ENCODE data around the gene GSTT2. TPM values are rescaled to one million over a fixed set of nuclear protein-coding genes. Genes with fewer than 3 reads are reported as not detected.

Gene GSTT2
- total RNA-seq, 4 donors from 2014 or later, result 3.0 TPM; not detected in 3

- WGBS, 2 donors (ENCODE audit: low coverage in 1 of 2), result 90 to 94% methylated on average over 2 of the region's 2 CpGs
- ATAC-seq, result no peak
- TF ChIP-seq EP300 (IDR thresholded peaks at IDR 0.05) (no peak), POLR2AphosphoS5 (IDR thresholded peaks at IDR 0.05) (no peak), POLR2A (IDR thresholded peaks at IDR 0.05) (no peak), CTCF (IDR thresholded peaks at IDR 0.05) (no peak)
- Histone ChIP-seq H3K27ac (no peak overlapping the region), H3K9me3 (peaks cover 0 to 7% (median 3%) of the 10 kb centered on the region in 3 donors), H3K36me3 (peaks cover 0 to 7% of the 10 kb centered on the region in 2 donors), H3K27me3 (no peaks in the 10 kb centered on the region), H3K4me3 (no peak overlapping the region), H3K4me1 (peaks cover 0 to 13% (median 2%) of the 10 kb centered on the region in 3 donors)
These were observed 46.1 kb downstream of the GSTT2 start for GRCh38 chr22:24026056-24026455.

GRCh38 chr22:24026733-24027132, 46.8 kb downstream of the GSTT2 start:
- Histone ChIP-seq H3K4me3 (no peak overlapping the region), H3K36me3 (peaks cover 0 to 7% of the 10 kb centered on the region in 2 donors), H3K9me3 (peaks cover 0 to 7% (median 3%) of the 10 kb centered on the region in 3 donors), H3K27me3 (no peaks in the 10 kb centered on the region), H3K4me1 (peaks cover 0 to 13% (median 2%) of the 10 kb centered on the region in 3 donors), H3K27ac (no peak overlapping the region)
- no peak for ATAC-seq
- no peak for TF ChIP-seq CTCF (IDR thresholded peaks at IDR 0.05)
- TF ChIP-seq EP300 (IDR thresholded peaks at IDR 0.05), result no peak
- no peak for TF ChIP-seq POLR2AphosphoS5 (IDR thresholded peaks at IDR 0.05)
- TF ChIP-seq POLR2A (IDR thresholded peaks at IDR 0.05), result no peak
- WGBS, 2 donors (ENCODE audit: low coverage in 1 of 2), result 91 to 93% methylated on average over 3 of the region's 3 CpGs

- TF ChIP-seq CTCF (IDR thresholded peaks at IDR 0.05) (no peak), POLR2A (IDR thresholded peaks at IDR 0.05) (no peak), POLR2AphosphoS5 (IDR thresholded peaks at IDR 0.05) (no peak), EP300 (IDR thresholded peaks at IDR 0.05) (no peak)
- Histone ChIP-seq H3K9me3 (peaks cover 0 to 7% (median 3%) of the 10 kb centered on the region in 3 donors), H3K4me1 (peaks cover 0 to 13% (median 2%) of the 10 kb centered on the region in 3 donors), H3K36me3 (peaks cover 0 to 7% of the 10 kb centered on the region in 2 donors), H3K27me3 (no peaks in the 10 kb centered on the region), H3K4me3 (no peak overlapping the region), H3K27ac (no peak overlapping the region)
- 81 to 86% methylated on average over 2 to 3 of the region's 3 CpGs for WGBS, 2 donors (ENCODE audit: low coverage in 1 of 2)
- no peak for ATAC-seq
These were observed 47.5 kb downstream of the GSTT2 start for GRCh38 chr22:24027389-24027975.

GRCh38 chr22:24027991-24028390, 48.1 kb downstream of the GSTT2 start:
- H3K36me3 ChIP-seq, result peaks cover 0 to 7% of the 10 kb centered on the region in 2 donors
- ATAC-seq, result no peak
- H3K27ac ChIP-seq, result no peak overlapping the region
- no peak overlapping the region for H3K4me3 ChIP-seq
- TF ChIP-seq CTCF (IDR thresholded peaks at IDR 0.05) (no peak), POLR2AphosphoS5 (IDR thresholded peaks at IDR 0.05) (no peak), POLR2A (IDR thresholded peaks at IDR 0.05) (no peak), EP300 (IDR thresholded peaks at IDR 0.05) (no peak)
- no peaks in the 10 kb centered on the region for H3K27me3 ChIP-seq
- 35 to 69% methylated on average over 2 of the region's 2 CpGs for WGBS, 2 donors (ENCODE audit: low coverage in 1 of 2)
- H3K9me3 ChIP-seq, result peaks cover 0 to 7% (median 3%) of the 10 kb centered on the region in 3 donors
- peaks cover 0 to 13% (median 2%) of the 10 kb centered on the region in 3 donors for H3K4me1 ChIP-seq

- H3K4me3 ChIP-seq, result no peak overlapping the region
- no peaks in the 10 kb centered on the region for H3K27me3 ChIP-seq
- peaks cover 0 to 13% (median 2%) of the 10 kb centered on the region in 3 donors for H3K4me1 ChIP-seq
- TF ChIP-seq POLR2AphosphoS5 (IDR thresholded peaks at IDR 0.05), result no peak
- no peak for TF ChIP-seq CTCF (IDR thresholded peaks at IDR 0.05)
- no peak for TF ChIP-seq POLR2A (IDR thresholded peaks at IDR 0.05)
- no peak for TF ChIP-seq EP300 (IDR thresholded peaks at IDR 0.05)
- 31 to 56% methylated on average over 2 of the region's 2 CpGs for WGBS, 2 donors (ENCODE audit: low coverage in 1 of 2)
- ATAC-seq, result no peak
- no peak overlapping the region for H3K27ac ChIP-seq
- peaks cover 0 to 7% of the 10 kb centered on the region in 2 donors for H3K36me3 ChIP-seq
- H3K9me3 ChIP-seq, result peaks cover 0 to 7% (median 3%) of the 10 kb centered on the region in 3 donors
These were observed 48.6 kb downstream of the GSTT2 start for GRCh38 chr22:24028533-24028932.

All from gastroesophageal sphincter (tissue), 4 donors.